Uterus (tissue), 4 donors: ENCODE measurements around the gene PDK2. TPM values are rescaled to one million over a fixed set of nuclear protein-coding genes. Genes with fewer than 3 reads are reported as not detected.

ENCODE experiments used
- DNase-seq, 2 donors: peaks; one replicate each; pipeline ENCODE4 v3.0.0-alpha.2; 2019 to 2020
- H3K27ac ChIP-seq, 2 donors: fragments of 200-600 bp; sonication (generic); 1 replicate in 1 of 2; 2 replicates in 1 of 2; pipeline ENCODE4 v1.5.1; 2016 to 2018
- H3K27me3 ChIP-seq, 2 donors: fragments of 200-600 bp; sonication (generic); one replicate each; pipeline ENCODE4 v1.5.1; 2018 to 2019; ENCODE audit warnings: control low read depth in 1 of 2
- H3K36me3 ChIP-seq, 2 donors: fragments of 200-600 bp; sonication (generic); one replicate each; pipeline ENCODE4 v1.5.1; 2019; ENCODE audit warnings: control low read depth in 1 of 2
- H3K4me1 ChIP-seq, 2 donors: fragments of 200-600 bp; sonication (generic); one replicate each; pipeline ENCODE4 v1.5.1; 2018 to 2019; ENCODE audit warnings: control low read depth in 1 of 2
- H3K4me3 ChIP-seq, 2 donors: fragments of 200-600 bp; sonication (generic); 1 replicate in 1 of 2; 2 replicates in 1 of 2; pipeline ENCODE4 v1.5.1; 2018 to 2019; ENCODE audit warnings: mild to moderate bottlenecking in 1 of 2
- H3K9me3 ChIP-seq, 2 donors: fragments of 200-600 bp; sonication (generic); one replicate each; pipeline ENCODE4 v1.5.1; 2019; ENCODE audit warnings: control low read depth in 1 of 2
- POLR2A ChIP-seq, 2 donors: fragments of 450-650 bp; IDR thresholded peaks; one replicate each; pipeline ENCODE4 v1.6.1; 2016; ENCODE audit warnings: antibody characterized with exemption in 2 of 2, mild to moderate bottlenecking in 1 of 2, moderate library complexity in 1 of 2
- intact Hi-C: fragments of 100-400 bp; cut with DNase I; formaldehyde crosslinking; loops from one replicate; pipeline ENCODE4 v1.15.1; 2023; ENCODE audit warnings: low total_unique reads
- total RNA-seq, 4 donors: library from RNA; depleted of rRNA in 3 of 4; stranded (reverse); fragments of >200 nt in 3 of 4; gene quantifications; one replicate each; pipeline versions ENCODE4 v1.1.0 to v1.2.4, GENCODE V29; 2014 to 2023
- TF ChIP-seq, protein P1 (sequence below), 4 experiments: fragments of 200-600 bp in 2 of 4; fragments of 450-650 bp in 2 of 4; sonication (generic) in 2 of 4; IDR thresholded peaks; one replicate each; pipeline ENCODE4 v1.5.1; 2016 to 2019; ENCODE audit warnings: antibody characterized with exemption in 4 of 4, mild to moderate bottlenecking in 2 of 4, moderate library complexity in 1 of 4
- donor health status: DM: yes; HTN: yes; CAD: no.

The PDK2 gene
- total RNA-seq, 4 donors from 2014 or later, result 12.9 to 62.6 (median 32.4) TPM

DNA sequence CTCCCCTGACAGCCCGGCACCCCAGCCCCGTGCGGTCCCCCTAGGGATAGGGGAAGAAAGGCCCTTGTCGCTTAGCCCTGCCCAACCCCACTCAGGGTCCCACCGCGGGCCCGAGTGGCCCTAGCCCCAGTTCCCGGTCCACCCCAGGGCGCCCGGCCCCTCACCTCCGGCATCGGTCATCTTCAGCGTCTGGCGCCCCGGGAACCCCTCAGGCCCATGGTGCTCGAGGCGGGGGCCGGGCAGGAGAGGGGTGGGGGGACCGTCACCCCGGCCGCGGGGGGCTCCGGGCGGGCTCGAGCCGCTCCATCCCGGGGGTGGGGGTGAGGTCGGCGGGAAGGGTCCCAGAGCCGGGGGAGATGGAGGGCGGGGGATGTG is 34.2 kb downstream of the PDK2 start:
- Histone ChIP-seq H3K9me3 (no peaks in the 10 kb centered on the region), H3K4me1 (peaks cover 0 to 5% of the 10 kb centered on the region in 2 donors), H3K27me3 (no peaks in the 10 kb centered on the region), H3K36me3 (no peaks in the 10 kb centered on the region), H3K4me3 (peak overlapping the region; percentile 22 to 27), H3K27ac (no peak overlapping the region)
- DNase-seq, result no peak
- TF ChIP-seq, protein P1, sequence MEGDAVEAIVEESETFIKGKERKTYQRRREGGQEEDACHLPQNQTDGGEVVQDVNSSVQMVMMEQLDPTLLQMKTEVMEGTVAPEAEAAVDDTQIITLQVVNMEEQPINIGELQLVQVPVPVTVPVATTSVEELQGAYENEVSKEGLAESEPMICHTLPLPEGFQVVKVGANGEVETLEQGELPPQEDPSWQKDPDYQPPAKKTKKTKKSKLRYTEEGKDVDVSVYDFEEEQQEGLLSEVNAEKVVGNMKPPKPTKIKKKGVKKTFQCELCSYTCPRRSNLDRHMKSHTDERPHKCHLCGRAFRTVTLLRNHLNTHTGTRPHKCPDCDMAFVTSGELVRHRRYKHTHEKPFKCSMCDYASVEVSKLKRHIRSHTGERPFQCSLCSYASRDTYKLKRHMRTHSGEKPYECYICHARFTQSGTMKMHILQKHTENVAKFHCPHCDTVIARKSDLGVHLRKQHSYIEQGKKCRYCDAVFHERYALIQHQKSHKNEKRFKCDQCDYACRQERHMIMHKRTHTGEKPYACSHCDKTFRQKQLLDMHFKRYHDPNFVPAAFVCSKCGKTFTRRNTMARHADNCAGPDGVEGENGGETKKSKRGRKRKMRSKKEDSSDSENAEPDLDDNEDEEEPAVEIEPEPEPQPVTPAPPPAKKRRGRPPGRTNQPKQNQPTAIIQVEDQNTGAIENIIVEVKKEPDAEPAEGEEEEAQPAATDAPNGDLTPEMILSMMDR (IDR thresholded peaks at IDR 0.05), result no peak
- no peak for TF ChIP-seq POLR2A (IDR thresholded peaks at IDR 0.05)
- intact Hi-C loops, result no loop called here

DNA sequence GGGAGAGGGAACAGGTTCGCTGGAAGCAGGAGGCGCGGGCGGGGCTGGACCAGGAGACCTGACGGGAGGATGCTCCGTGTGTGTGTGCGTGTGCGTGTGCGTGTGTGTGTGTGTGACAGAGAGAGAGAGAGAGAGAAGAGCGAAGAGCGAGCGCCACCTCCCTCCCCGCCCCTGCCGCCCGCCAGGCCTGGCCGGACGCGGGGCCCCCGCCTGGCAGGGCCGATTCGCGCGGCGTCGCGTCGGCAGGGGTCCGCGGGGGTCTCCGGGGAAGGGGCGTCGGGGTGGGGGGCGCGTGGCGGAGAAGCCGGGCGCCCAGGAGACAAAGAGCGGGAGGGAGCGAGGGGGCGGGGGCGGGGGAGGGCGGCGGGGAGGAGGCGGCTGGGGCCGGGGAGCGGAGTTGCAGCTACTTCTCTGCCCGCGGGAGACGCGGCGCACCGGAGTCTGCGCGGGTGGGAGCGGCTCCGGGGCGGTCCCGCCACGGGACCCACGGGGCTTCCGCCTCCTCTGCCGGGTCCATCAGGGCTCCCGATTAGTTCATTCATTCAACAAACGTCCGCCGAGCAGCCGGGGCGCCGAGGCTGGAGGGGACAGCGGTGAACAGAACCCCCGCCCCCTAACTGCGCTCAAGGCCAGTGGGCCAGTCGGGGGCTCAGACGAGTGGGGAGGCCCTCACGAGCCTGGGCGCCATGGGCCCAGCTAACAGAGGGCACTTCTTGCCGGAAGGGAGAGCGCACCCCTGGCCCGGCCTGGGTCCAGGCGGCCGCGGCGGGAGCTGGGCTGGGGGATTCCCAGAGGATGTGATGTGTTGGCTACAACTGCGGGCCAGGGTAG is 34.8 kb downstream of the PDK2 start, which contains the start of gene SAMD14:
TSS of gene SAMD14 (minus strand) at position 433 of the 831 bp plus-strand sequence. CDS start 5,201 bp downstream, outside the sequence.
- no peak for TF ChIP-seq POLR2A (IDR thresholded peaks at IDR 0.05)
- TF ChIP-seq, protein P1 (IDR thresholded peaks at IDR 0.05), result no peak
- no peaks in the 10 kb centered on the region for H3K36me3 ChIP-seq
- intact Hi-C loops, result no loop called here
- no peaks in the 10 kb centered on the region for H3K9me3 ChIP-seq
- DNase-seq, result no peak
- peaks cover 0 to 5% of the 10 kb centered on the region in 2 donors for H3K4me1 ChIP-seq
- peak within 1 kb of the TSS; percentile 22 to 27 for H3K4me3 ChIP-seq
- H3K27ac ChIP-seq, result no peak within 1 kb of the TSS
- H3K27me3 ChIP-seq, result no peaks in the 10 kb centered on the region

DNA sequence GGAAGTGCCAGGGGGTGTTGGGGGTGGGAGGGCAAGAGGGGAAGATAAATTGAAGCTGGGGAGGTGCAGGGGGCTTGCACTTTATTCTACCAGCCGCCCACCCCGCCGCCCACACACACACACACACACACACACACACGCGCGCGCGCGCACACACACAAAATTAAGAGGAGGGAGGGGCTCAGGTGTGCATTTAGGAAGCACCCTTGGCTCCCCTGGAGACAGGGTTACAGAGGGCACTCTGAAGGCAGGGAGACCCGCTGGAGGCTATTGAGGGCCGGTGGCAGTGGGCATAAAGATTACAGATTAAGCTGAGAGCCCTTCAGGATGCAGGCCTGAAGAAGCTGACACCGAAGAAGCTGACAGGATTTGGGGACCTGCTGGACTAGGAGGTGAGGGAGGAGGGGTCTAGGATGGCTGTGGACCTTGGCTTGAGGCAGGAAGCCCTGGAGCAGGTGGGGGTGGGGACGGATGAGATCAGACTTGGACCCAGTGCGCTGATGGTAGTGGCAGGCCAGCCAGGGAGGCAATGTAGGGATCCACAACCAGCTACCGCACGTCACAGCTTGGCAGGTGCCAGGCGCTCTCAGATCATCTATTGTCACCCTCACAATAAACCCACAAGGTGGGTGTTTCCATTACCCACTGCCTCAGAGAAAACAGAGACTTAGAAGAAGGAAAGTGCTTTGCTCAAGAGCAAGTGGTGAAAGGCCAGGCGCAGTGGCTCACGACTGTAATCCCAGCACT is 35.6 kb downstream of the PDK2 start:
- peaks cover 0 to 5% of the 10 kb centered on the region in 2 donors for H3K4me1 ChIP-seq
- TF ChIP-seq, protein P1 (IDR thresholded peaks at IDR 0.05), result no peak
- no peak for TF ChIP-seq POLR2A (IDR thresholded peaks at IDR 0.05)
- intact Hi-C loops, result no loop called here

DNA sequence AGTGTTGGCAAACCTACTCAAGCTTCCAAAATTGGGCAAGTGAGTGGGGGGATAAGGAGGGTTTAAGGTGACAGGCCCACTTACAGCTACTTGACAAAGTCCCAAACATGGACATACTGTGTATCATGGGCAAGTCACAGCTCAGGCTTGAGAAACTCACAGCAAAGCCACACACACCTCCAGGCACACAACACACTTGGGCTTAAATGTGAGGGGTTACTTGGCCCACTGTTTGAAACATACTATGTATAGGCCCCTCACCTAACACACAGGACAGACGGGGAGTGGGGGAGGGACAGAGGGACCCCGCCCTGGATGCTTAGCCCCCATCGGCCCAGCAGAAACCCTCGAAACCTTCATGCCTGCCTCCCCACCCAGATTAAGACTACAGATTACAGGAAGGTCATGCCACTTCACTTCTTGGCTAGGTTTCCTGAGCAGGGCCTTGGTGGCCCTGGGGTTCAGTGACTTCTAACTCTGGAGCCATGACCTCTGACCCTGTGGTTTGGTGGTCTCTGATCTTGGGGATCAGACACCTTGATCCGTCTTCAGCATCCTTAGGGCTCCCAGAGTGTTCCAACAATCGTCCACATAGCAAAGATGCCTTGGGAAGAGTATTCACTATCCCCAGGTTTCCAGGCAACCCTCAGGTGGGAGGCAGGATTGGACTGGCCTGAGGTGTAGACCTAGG is 37.1 kb downstream of the PDK2 start:
- H3K4me1 ChIP-seq, result peaks cover 0 to 5% of the 10 kb centered on the region in 2 donors
- no peak overlapping the region for H3K4me3 ChIP-seq
- no peak for DNase-seq
- H3K27me3 ChIP-seq, result no peaks in the 10 kb centered on the region
- no peaks in the 10 kb centered on the region for H3K36me3 ChIP-seq
- TF ChIP-seq, protein P1 (IDR thresholded peaks at IDR 0.05), result no peak
- no peak for TF ChIP-seq POLR2A (IDR thresholded peaks at IDR 0.05)
- intact Hi-C loops, result no loop called here
- H3K9me3 ChIP-seq, result no peaks in the 10 kb centered on the region
- no peak overlapping the region for H3K27ac ChIP-seq

More for the DNA sequence above, 35.6 kb downstream of the PDK2 start:
- H3K4me3 ChIP-seq, result peak overlapping the region in 1 of 2 donors; percentile 27
- no peaks in the 10 kb centered on the region for H3K27me3 ChIP-seq
- no peak overlapping the region for H3K27ac ChIP-seq
- DNase-seq, result no peak
- no peaks in the 10 kb centered on the region for H3K9me3 ChIP-seq
- no peaks in the 10 kb centered on the region for H3K36me3 ChIP-seq
